Psoas muscle (tissue), 8 donors: ENCODE data around the gene NOTUM. TPM values are rescaled to one million over a fixed set of nuclear protein-coding genes. Genes with fewer than 3 reads are reported as not detected.

ENCODE experiments used
- ATAC-seq, 4 donors: fragments of 200-7000 bp; cut with Tn5 transposase; one replicate each; pipeline ENCODE4 v1.9.1; 2020; ENCODE audit warnings: moderate library complexity in 3 of 4, mild to moderate bottlenecking in 2 of 4
- DNase-seq, 2 donors: peaks; one replicate each; pipeline ENCODE4 v3.0.0-alpha.2; 2020
- H3K27ac ChIP-seq: fragments of 200-600 bp; one replicate; pipeline ENCODE4 v1.8.0; 2022
- H3K27me3 ChIP-seq, 3 donors: fragments of 200-600 bp in 1 of 3; one replicate each; pipeline versions ENCODE4 v1.6.1 to v1.8.0; 2013 to 2022; ENCODE audit warnings: low read length in 2 of 3, mild to moderate bottlenecking in 2 of 3, moderate library complexity in 1 of 3; ENCODE audit not compliant: insufficient read depth in 3 of 3
- H3K36me3 ChIP-seq, 2 donors: fragments of 200-600 bp in 1 of 2; one replicate each; pipeline versions ENCODE4 v1.6.1 to v1.8.0; 2013 to 2022; ENCODE audit warnings: low read depth in 1 of 2, mild to moderate bottlenecking in 1 of 2, moderate library complexity in 1 of 2; ENCODE audit not compliant: insufficient read depth in 1 of 2
- H3K4me1 ChIP-seq: fragments of 200-600 bp; one replicate; pipeline ENCODE4 v1.8.0; 2022
- H3K4me3 ChIP-seq: fragments of 200-600 bp; one replicate; pipeline ENCODE4 v1.8.0; 2022; ENCODE audit warnings: mild to moderate bottlenecking
- H3K9me3 ChIP-seq: fragments of 200-600 bp; one replicate; pipeline ENCODE4 v1.8.0; 2022
- CTCF ChIP-seq: fragments of 200-600 bp; IDR thresholded peaks from one replicate; pipeline ENCODE4 v1.8.0; 2022; ENCODE audit warnings: antibody characterized with exemption
- WGBS, 3 donors: extraction: QIAGEN DNeasy Blood & Tissue Kit; methylation state at CpG; one replicate each; pipeline versions ENCODE4 v1.1.6 to v1.1.7; 2013; 5-methylcytosine and 5-hydroxymethylcytosine counted together
- intact Hi-C, 2 donors: fragments of 100-400 bp; cut with DNase I; formaldehyde crosslinking; loops; one replicate each; pipeline versions ENCODE4 v1.11.0 to v1.14.2; 2022
- polyA plus RNA-seq, 3 donors: library from polyadenylated mRNA; stranded (reverse); fragments of 200-250 nt; gene quantifications; one replicate each; pipeline ENCODE4 v1.2.3, GENCODE V29; 2013
- total RNA-seq, 4 donors: library from RNA; stranded (reverse); fragmentation: NEBNext Ultra II Directional in 2 of 4; extraction: Animal tissue kit (Norgen Biotek cat#: 25700) in 2 of 4; gene quantifications; one replicate each; pipeline versions ENCODE4 v1.2.1 to v1.2.4, GENCODE V29; 2021 to 2023
- donor health status: healthy with polysubstance abuse.
- donor health status: DM: no; HTN: no; CAD: no; lungs with moderate emphysema.
- donor health status: Bipolar disorder and iron deficiency.
- donor health status: healthy.
- donor health status: DM: yes; HTN: yes; CAD: no.
- donor health status: DM: no; HTN: no; CAD: no.
- donor health status: DM: no; HTN: no; CAD: no.
- donor health status: DM: yes; HTN: yes; CAD: no.

NOTUM gene
- total and polyA plus RNA-seq, 7 donors = 0.25 to 1.9 (median 0.92) TPM

- peak overlapping the region; percentile 76 for H3K4me3 ChIP-seq
- ATAC-seq (peak; percentile 14 to 51 (median 20)), DNase-seq (peak in 1 of 2 donors; percentile 79)
- 81 to 86% (median 84%) methylated on average over 54 to 58 of the region's 58 CpGs for WGBS, 3 donors
- H3K9me3 ChIP-seq = no peaks in the 10 kb centered on the region
- no peaks in the 10 kb centered on the region for H3K27me3 ChIP-seq
- H3K4me1 ChIP-seq = peaks cover 74% of the 10 kb centered on the region
- H3K27ac ChIP-seq = peak overlapping the region; percentile 81
- intact Hi-C loops = loop anchor here in 1 of 2 donors (5.0 kb wide), 1 partner anchor 50 kb away; the partner anchor contains the start of gene ARHGDIA
- H3K36me3 ChIP-seq = peaks cover 0 to 40% of the 10 kb centered on the region in 2 donors
- TF ChIP-seq CTCF = no peak
These were observed 38.3 kb downstream of the NOTUM start for GRCh38 chr17:81922566-81923301.

- peak overlapping the region; percentile 81 for H3K27ac ChIP-seq
- peaks cover 0 to 40% of the 10 kb centered on the region in 2 donors for H3K36me3 ChIP-seq
- no peaks in the 10 kb centered on the region for H3K27me3 ChIP-seq
- peaks cover 77% of the 10 kb centered on the region for H3K4me1 ChIP-seq
- ATAC-seq (no peak), DNase-seq (no peak)
- WGBS, 3 donors = 91 to 92% (median 91%) methylated on average over 23 of the region's 23 CpGs
- H3K4me3 ChIP-seq = peak overlapping the region; percentile 76
- no peaks in the 10 kb centered on the region for H3K9me3 ChIP-seq
- no peak for TF ChIP-seq CTCF
- intact Hi-C loops = loop anchor here in 1 of 2 donors (5.0 kb wide), 1 partner anchor 50 kb away; the partner anchor contains the start of gene ARHGDIA
These were observed 38.9 kb downstream of the NOTUM start for GRCh38 chr17:81921996-81922565.

DNA sequence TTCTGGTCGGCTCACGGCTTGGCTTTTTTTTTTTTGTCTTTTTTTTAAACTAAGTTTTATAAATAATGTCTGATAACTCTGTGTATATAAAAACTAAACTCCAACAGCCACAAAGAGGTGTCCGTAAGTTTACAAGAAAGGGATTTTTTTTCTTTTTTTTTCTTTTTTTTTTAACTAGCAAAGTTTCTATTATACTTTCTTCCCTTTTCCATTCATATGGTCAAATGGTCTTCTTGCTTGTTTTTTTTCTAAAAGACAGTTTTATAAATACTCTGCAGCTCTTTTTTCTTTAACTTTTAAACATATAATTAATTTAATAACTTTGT lies 39.5 kb downstream of the NOTUM start:
- DNase-seq (no peak), ATAC-seq (no peak)
- Histone ChIP-seq H3K27ac (peak overlapping the region; percentile 81), H3K36me3 (peaks cover 0 to 40% of the 10 kb centered on the region in 2 donors), H3K4me1 (peaks cover 83% of the 10 kb centered on the region), H3K9me3 (no peaks in the 10 kb centered on the region), H3K27me3 (no peaks in the 10 kb centered on the region), H3K4me3 (peak overlapping the region; percentile 76)
- TF ChIP-seq CTCF = no peak
- intact Hi-C loops = loop anchor here in 1 of 2 donors (5.0 kb wide), 1 partner anchor 49 kb away; the partner anchor contains the start of gene ARHGDIA
- WGBS, 3 donors = 84 to 93% (median 87%) methylated on average over 3 of the region's 3 CpGs

DNA sequence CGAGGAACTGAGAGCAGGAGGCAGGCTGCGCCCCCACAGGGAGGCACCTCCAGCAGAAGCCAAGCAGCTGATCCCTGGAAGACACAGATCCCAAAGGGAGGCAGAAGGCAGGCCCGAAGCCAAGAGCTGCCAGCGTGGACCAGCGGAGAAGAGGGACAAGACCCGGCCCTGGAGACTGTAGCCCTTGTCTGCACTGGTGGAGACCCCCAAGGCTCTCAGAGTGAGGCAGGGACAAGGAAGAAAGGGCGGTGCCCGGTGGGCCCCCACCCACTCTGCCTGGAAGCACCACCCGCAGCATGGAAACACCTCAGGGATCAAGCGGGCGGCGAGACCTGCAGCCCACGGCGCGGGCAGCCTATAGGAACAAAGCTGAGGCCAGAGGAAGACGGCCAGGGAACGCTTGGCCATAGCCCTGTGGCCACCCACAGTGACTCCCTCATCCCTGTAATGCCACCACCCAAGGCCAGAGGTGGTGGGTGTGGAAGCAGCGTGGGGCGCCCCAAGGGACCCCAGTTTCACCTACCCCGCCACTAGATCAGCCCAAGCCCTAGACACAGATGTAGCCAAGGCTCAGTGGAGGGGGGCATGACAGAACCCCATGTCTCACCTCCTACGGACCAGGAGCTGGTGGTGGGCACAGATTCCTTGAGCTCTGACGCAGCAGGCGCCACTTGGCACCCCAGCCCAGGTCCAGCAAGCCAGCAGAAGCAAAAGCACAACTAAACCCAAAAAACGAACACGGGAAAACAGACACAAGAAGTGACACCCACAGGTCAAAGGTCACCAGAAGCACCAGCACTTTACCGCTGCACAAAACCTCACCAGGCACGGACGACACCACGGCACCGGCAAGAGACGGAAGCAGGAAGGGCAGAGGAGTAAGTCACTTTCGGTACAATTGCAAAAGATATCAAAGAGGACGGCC lies 40.1 kb downstream of the NOTUM start:
- intact Hi-C loops = loop anchor here in 1 of 2 donors (5.0 kb wide), 1 partner anchor 49 kb away; the partner anchor contains the start of gene ARHGDIA
- Histone ChIP-seq H3K4me1 (peaks cover 83% of the 10 kb centered on the region), H3K9me3 (no peaks in the 10 kb centered on the region), H3K36me3 (peaks cover 0 to 41% of the 10 kb centered on the region in 2 donors), H3K27me3 (no peaks in the 10 kb centered on the region), H3K27ac (peak overlapping the region; percentile 81), H3K4me3 (peak overlapping the region; percentile 76)
- DNase-seq (no peak), ATAC-seq (no peak)
- TF ChIP-seq CTCF = no peak
- WGBS, 3 donors = 75 to 84% (median 77%) methylated on average over 28 to 33 of the region's 33 CpGs
